IPS-18a (cell line): ENCODE measurements around the gene LRRN2.
"Not testable (repeated sequence)": the region's sequence is repeated elsewhere in the genome, so short reads cannot be mapped to it uniquely, and the experiment has no call there.

Experiments
- H3K27ac ChIP-seq: one replicate; pipeline ENCODE4 v1.5.1; 2013; ENCODE audit warnings: low read length
- H3K27me3 ChIP-seq: one replicate; pipeline ENCODE4 v1.6.1; 2013; ENCODE audit warnings: mild to moderate bottlenecking, low read length; ENCODE audit not compliant: control insufficient read depth, insufficient read depth
- H3K36me3 ChIP-seq: one replicate; pipeline ENCODE4 v1.6.1; 2013; ENCODE audit warnings: low read depth, low read length; ENCODE audit not compliant: control insufficient read depth
- H3K4me1 ChIP-seq: one replicate; pipeline ENCODE4 v1.6.1; 2013; ENCODE audit warnings: low read depth, low read length; ENCODE audit not compliant: control insufficient read depth
- H3K4me3 ChIP-seq: one replicate; pipeline ENCODE4 v1.5.1; 2013; ENCODE audit warnings: low read length
- H3K9ac ChIP-seq: one replicate; pipeline ENCODE4 v1.6.1; 2013; ENCODE audit warnings: mild to moderate bottlenecking, low read length, moderate library complexity
- H3K9me3 ChIP-seq: one replicate; pipeline ENCODE4 v1.6.1; 2013; ENCODE audit warnings: low read depth, low read length; ENCODE audit not compliant: control insufficient read depth

Gene LRRN2

DNA sequence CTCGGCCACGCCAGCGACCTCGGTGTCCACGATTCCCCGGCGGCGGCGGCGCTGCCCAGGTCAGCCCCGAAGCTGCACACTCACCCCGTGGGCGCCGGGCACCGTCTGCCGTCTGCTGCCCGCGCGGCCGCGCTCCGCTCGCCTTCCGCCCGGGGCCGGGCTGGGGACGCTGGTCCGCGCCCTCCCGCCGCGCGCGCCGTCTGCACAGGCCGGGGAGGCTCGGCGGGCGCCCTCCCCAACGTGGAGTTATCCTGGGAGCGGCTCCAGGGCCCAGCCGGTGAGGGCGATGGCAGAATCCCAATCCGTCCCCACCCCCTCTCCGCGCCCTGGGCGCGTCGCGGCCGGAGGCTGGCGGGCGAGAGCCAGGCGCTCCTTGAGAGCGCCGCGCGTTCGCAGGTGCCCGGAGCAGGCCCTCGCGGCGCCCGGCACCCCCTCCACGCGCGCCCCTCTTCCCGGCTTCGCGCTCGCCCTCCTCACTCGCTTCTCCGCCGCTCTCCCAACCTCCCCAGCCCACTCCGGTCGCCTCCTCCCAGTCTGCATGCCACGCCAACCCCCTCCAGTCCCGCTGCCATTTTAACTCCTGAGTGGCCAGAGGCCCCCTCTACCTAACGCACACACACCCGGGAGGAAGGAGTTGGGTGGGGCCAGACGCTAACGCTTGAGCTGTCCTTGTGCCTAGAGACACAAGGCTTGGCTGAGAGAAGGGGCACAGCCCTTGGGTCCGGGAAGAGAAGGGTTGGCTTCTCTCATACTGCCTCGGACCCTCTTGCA lies at the start of gene LRRN2:
Gene LRRN2 (minus strand): TSS at position 503 of the 771 bp plus-strand sequence. CDS start 65,746 bp downstream, outside the sequence.
- Histone ChIP-seq H3K27me3 (peaks cover 65% of the 10 kb centered on the region), H3K9ac (peak within 1 kb of the TSS; percentile 16), H3K4me1 (peaks cover 13% of the 10 kb centered on the region), H3K36me3 (no peaks in the 10 kb centered on the region), H3K9me3 (no peaks in the 10 kb centered on the region), H3K4me3 (peak within 1 kb of the TSS; percentile 66), H3K27ac (no peak within 1 kb of the TSS)

GRCh38 chr1:204735042-204735441 lies 49.5 kb upstream of the LRRN2 start:
- H3K9me3 ChIP-seq, result peaks cover 8% of the 10 kb centered on the region
- H3K4me3 ChIP-seq, result no peak overlapping the region
- no peak overlapping the region for H3K9ac ChIP-seq
- no peak overlapping the region for H3K27ac ChIP-seq
- H3K36me3 ChIP-seq, result no peaks in the 10 kb centered on the region
- H3K27me3 ChIP-seq, result no peaks in the 10 kb centered on the region
- H3K4me1 ChIP-seq, result peaks cover 7% of the 10 kb centered on the region

- H3K4me1 ChIP-seq, result peaks cover 7% of the 10 kb centered on the region
- H3K4me3 ChIP-seq, result no peak overlapping the region
- H3K27me3 ChIP-seq, result no peaks in the 10 kb centered on the region
- no peak overlapping the region for H3K9ac ChIP-seq
- no peak overlapping the region for H3K27ac ChIP-seq
- H3K9me3 ChIP-seq, result peaks cover 8% of the 10 kb centered on the region
- no peaks in the 10 kb centered on the region for H3K36me3 ChIP-seq
Measured at GRCh38 chr1:204733869-204734596, 48.5 kb upstream of the LRRN2 start.

DNA sequence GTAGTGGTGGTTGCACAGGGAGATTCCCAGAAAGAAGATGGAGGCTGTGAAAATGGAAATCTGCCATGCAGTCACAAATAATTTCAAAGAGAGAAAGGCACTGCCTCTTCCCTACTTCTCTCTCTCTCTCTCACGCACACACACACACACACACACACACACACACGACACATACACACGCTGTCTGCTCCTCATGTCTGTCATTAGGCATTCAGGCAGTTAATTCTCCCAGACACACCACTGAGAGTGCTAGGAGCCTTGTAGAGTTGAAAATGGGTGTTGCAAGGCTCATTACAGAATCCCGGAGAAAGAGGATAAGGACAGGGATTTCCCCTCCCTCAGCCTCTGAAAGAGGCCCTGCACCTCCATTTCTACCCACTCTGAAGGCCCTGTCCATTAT lies 47.8 kb upstream of the LRRN2 start:
- Histone ChIP-seq H3K27ac (no peak overlapping the region), H3K4me3 (no peak overlapping the region), H3K27me3 (no peaks in the 10 kb centered on the region), H3K4me1 (peaks cover 7% of the 10 kb centered on the region), H3K9ac (no peak overlapping the region), H3K36me3 (no peaks in the 10 kb centered on the region), H3K9me3 (peaks cover under 1% of the 10 kb centered on the region)

GRCh38 chr1:204731985-204732575 lies 46.5 kb upstream of the LRRN2 start:
- no peak overlapping the region for H3K27ac ChIP-seq
- peaks cover 7% of the 10 kb centered on the region for H3K4me1 ChIP-seq
- no peak overlapping the region for H3K4me3 ChIP-seq
- no peaks in the 10 kb centered on the region for H3K36me3 ChIP-seq
- H3K9me3 ChIP-seq, result no peaks in the 10 kb centered on the region
- H3K9ac ChIP-seq, result no peak overlapping the region
- H3K27me3 ChIP-seq, result no peaks in the 10 kb centered on the region

DNA sequence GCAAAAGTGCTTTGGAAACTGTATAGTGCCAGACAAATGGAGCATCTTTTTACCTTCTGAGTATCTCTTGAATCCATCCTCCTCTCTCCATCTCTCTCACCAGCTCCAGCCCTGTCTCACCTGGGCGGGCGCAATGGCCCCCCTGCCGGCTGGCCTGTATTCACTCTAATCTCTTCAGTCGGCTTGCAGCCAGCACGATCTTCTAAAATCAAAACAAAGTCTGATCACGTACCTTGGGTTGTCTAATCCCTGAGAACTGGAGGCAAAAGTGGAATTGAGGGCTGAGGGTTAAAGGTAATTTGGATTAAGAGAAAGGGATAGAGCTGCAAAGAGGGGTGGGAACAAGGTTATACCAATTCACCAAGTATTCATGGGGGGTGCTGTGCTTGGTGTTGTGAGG lies 46.0 kb upstream of the LRRN2 start:
- Histone ChIP-seq H3K27ac (no peak overlapping the region), H3K4me3 (no peak overlapping the region), H3K9ac (no peak overlapping the region), H3K4me1 (peaks cover 7% of the 10 kb centered on the region), H3K27me3 (no peaks in the 10 kb centered on the region), H3K36me3 (no peaks in the 10 kb centered on the region), H3K9me3 (no peaks in the 10 kb centered on the region)

DNA sequence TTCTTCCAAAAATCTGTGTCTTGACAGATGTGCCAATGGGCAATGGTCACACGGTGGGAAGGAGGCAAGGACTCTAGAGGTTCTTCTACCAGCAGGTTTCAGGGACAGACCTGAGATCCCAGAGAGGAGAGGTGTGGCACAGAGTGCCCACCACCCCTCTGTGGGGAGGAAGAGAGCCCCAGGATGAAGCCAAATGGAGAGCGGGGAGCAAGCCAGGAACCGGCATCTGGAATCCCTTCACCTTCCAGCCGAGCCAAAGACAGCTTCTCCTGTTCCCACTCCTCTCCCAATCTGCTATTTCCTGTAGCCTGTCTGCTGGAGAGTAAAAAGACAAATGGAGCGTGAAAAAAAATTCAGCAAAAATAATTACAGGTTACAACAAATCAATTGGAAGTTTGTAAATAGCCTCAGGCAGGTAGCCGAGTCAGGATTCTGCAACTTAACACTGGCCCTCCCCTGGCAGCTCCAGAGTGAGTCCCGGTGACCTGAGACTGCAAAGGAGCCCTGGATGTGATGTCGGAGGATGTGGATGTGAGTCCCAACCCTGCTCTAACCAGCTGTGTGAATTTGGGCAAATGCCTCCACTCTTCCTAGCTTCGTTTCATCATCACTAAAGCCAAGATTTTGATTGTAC lies 45.4 kb upstream of the LRRN2 start:
- Histone ChIP-seq H3K9me3 (no peaks in the 10 kb centered on the region), H3K27ac (no peak overlapping the region), H3K4me1 (peaks cover 7% of the 10 kb centered on the region), H3K4me3 (no peak overlapping the region), H3K36me3 (no peaks in the 10 kb centered on the region), H3K27me3 (peaks cover 5% of the 10 kb centered on the region), H3K9ac (no peak overlapping the region)

DNA sequence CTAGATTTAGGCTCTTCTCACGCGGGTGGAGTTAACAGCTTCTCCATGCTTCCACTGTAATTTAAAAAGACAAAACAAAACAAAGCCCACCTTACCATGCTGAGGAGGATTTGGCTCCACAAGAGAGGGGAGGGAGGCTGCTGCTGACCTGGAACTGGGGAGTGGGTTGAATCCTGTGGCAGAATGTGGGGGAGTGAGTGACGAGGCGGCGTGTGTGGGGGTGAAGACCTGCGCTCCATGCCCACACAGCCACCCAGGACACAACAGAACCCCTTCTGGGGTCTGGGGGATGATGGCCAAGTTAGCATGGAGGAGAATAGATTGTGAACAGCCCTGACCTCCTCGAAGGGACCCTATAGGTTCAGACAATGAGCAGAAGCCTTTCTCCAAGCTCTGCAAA lies 44.0 kb upstream of the LRRN2 start:
- Histone ChIP-seq H3K4me1 (peaks cover 7% of the 10 kb centered on the region), H3K9ac (no peak overlapping the region), H3K36me3 (no peaks in the 10 kb centered on the region), H3K27me3 (peaks cover 6% of the 10 kb centered on the region), H3K9me3 (no peaks in the 10 kb centered on the region), H3K4me3 (no peak overlapping the region), H3K27ac (no peak overlapping the region)

DNA sequence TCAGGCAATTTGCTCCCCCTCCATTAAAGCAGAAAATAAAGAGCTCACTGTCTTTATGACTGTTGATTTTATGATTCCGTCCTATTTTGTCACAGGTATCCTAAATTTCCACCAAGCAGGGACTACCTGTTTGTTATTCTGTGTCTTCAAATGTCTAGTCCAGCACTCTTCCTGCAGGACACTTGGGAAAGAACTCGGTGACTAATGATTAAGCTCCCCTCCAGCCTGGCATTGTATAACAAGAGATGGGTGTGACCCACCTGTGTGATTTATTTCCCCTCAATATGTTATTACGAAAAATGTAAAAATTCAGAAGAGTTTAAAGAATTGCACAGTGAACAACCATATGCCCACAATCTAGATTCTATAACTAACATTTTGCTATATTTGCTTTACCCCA lies 42.9 kb upstream of the LRRN2 start:
- Histone ChIP-seq H3K4me3 (no peak overlapping the region), H3K27ac (no peak overlapping the region), H3K9ac (no peak overlapping the region), H3K4me1 (peaks cover 7% of the 10 kb centered on the region), H3K9me3 (no peaks in the 10 kb centered on the region), H3K36me3 (no peaks in the 10 kb centered on the region), H3K27me3 (peaks cover 6% of the 10 kb centered on the region)

- Histone ChIP-seq H3K36me3 (no peaks in the 10 kb centered on the region), H3K9me3 (no peaks in the 10 kb centered on the region), H3K27ac (no peak overlapping the region), H3K4me1 (peaks cover 7% of the 10 kb centered on the region), H3K27me3 (peaks cover 6% of the 10 kb centered on the region), H3K9ac (no peak overlapping the region), H3K4me3 (no peak overlapping the region)
Measured at GRCh38 chr1:204728045-204728444, 42.5 kb upstream of the LRRN2 start.

GRCh38 chr1:204727438-204727837 lies 41.9 kb upstream of the LRRN2 start:
- not testable (repeated sequence) for H3K4me1 ChIP-seq, H3K9ac ChIP-seq, H3K4me3 ChIP-seq, H3K27ac ChIP-seq, H3K9me3 ChIP-seq, H3K27me3 ChIP-seq, H3K36me3 ChIP-seq
